HUES6 (cell line): ENCODE measurements around the gene EXOC7.
A peak's percentile ranks its signal among the peaks of the same experiment; 100 is the strongest.

Source experiments
- H3K27ac ChIP-seq: 2 replicates; pipeline ENCODE4 v1.7.0; 2013; ENCODE audit warnings: low read depth, mild to moderate bottlenecking, low read length, inconsistent platforms
- H3K27me3 ChIP-seq: 2 replicates; pipeline ENCODE4 v1.6.1; 2013; ENCODE audit warnings: low read length; ENCODE audit not compliant: control insufficient read depth, insufficient read depth
- H3K36me3 ChIP-seq: 2 replicates; pipeline ENCODE4 v1.6.1; 2013; ENCODE audit warnings: low read length; ENCODE audit not compliant: control insufficient read depth, insufficient read depth
- H3K4me1 ChIP-seq: 2 replicates; pipeline ENCODE4 v1.6.1; 2013; ENCODE audit warnings: low read length; ENCODE audit not compliant: control insufficient read depth, insufficient read depth
- H3K4me3 ChIP-seq: 2 replicates; pipeline ENCODE4 v1.5.1; 2013; ENCODE audit warnings: low read depth, low read length
- H3K9ac ChIP-seq: one replicate; pipeline ENCODE4 v1.6.1; 2013; ENCODE audit warnings: mild to moderate bottlenecking, low read length
- H3K9me3 ChIP-seq: 2 replicates; pipeline ENCODE4 v1.6.1; 2013; ENCODE audit warnings: low read depth, low read length; ENCODE audit not compliant: control insufficient read depth, insufficient read depth

The EXOC7 gene

GRCh38 chr17:76106703-76107102, 3.1 kb upstream of the EXOC7 start:
- Histone ChIP-seq H3K36me3 (peaks cover 6% of the 10 kb centered on the region), H3K27ac (no peak overlapping the region; the same call in 1 of the 2 replicates), H3K4me3 (no peak overlapping the region), H3K4me1 (peaks cover 17% of the 10 kb centered on the region), H3K9me3 (no peaks in the 10 kb centered on the region), H3K27me3 (no peaks in the 10 kb centered on the region), H3K9ac (no peak overlapping the region)

GRCh38 chr17:76104896-76105231, 1.3 kb upstream of the EXOC7 start:
- peaks cover 17% of the 10 kb centered on the region for H3K4me1 ChIP-seq
- H3K27me3 ChIP-seq, result no peaks in the 10 kb centered on the region
- H3K4me3 ChIP-seq, result no peak overlapping the region
- no peak overlapping the region for H3K27ac ChIP-seq
- peaks cover 21% of the 10 kb centered on the region for H3K36me3 ChIP-seq
- no peak overlapping the region for H3K9ac ChIP-seq
- H3K9me3 ChIP-seq, result no peaks in the 10 kb centered on the region

GRCh38 chr17:76104140-76104895, 731 bp upstream of the EXOC7 start:
- no peaks in the 10 kb centered on the region for H3K9me3 ChIP-seq
- peak overlapping the region; percentile 81 for H3K4me3 ChIP-seq
- H3K4me1 ChIP-seq, result peaks cover 17% of the 10 kb centered on the region
- peak overlapping the region; percentile 59 for H3K9ac ChIP-seq
- peak overlapping the region; percentile 75 for H3K27ac ChIP-seq
- peaks cover 27% of the 10 kb centered on the region for H3K36me3 ChIP-seq
- H3K27me3 ChIP-seq, result no peaks in the 10 kb centered on the region

- Histone ChIP-seq H3K27me3 (no peaks in the 10 kb centered on the region), H3K27ac (0 out of 2 replicates have a peak overlapping the region, but pooled peaks have one; percentile 75), H3K4me3 (peak overlapping the region; percentile 81), H3K4me1 (peaks cover 17% of the 10 kb centered on the region), H3K9me3 (no peaks in the 10 kb centered on the region), H3K9ac (peak overlapping the region; percentile 65), H3K36me3 (peaks cover 35% of the 10 kb centered on the region)
Observed at GRCh38 chr17:76102944-76103273, 678 bp downstream of the EXOC7 start.

GRCh38 chr17:76097716-76098295, 5.8 kb downstream of the EXOC7 start:
- no peak overlapping the region for H3K4me3 ChIP-seq
- H3K4me1 ChIP-seq, result no peaks in the 10 kb centered on the region
- H3K27ac ChIP-seq, result no peak overlapping the region
- no peaks in the 10 kb centered on the region for H3K9me3 ChIP-seq
- peaks cover 76% of the 10 kb centered on the region for H3K36me3 ChIP-seq
- H3K27me3 ChIP-seq, result no peaks in the 10 kb centered on the region
- H3K9ac ChIP-seq, result no peak overlapping the region

GRCh38 chr17:76095943-76096342, 7.6 kb downstream of the EXOC7 start:
- Histone ChIP-seq H3K27ac (no peak overlapping the region), H3K4me1 (no peaks in the 10 kb centered on the region), H3K36me3 (peaks cover 77% of the 10 kb centered on the region), H3K27me3 (no peaks in the 10 kb centered on the region), H3K9me3 (no peaks in the 10 kb centered on the region), H3K4me3 (no peak overlapping the region), H3K9ac (no peak overlapping the region)

GRCh38 chr17:76094046-76094445, 9.5 kb downstream of the EXOC7 start:
- no peak overlapping the region for H3K9ac ChIP-seq
- H3K27ac ChIP-seq, result no peak overlapping the region
- H3K4me3 ChIP-seq, result no peak overlapping the region
- no peaks in the 10 kb centered on the region for H3K4me1 ChIP-seq
- H3K27me3 ChIP-seq, result no peaks in the 10 kb centered on the region
- H3K9me3 ChIP-seq, result no peaks in the 10 kb centered on the region
- peaks cover 83% of the 10 kb centered on the region for H3K36me3 ChIP-seq

GRCh38 chr17:76092526-76093413, 10.8 kb downstream of the EXOC7 start:
- H3K27me3 ChIP-seq, result no peaks in the 10 kb centered on the region
- peaks cover 87% of the 10 kb centered on the region for H3K36me3 ChIP-seq
- H3K9ac ChIP-seq, result no peak overlapping the region
- H3K4me3 ChIP-seq, result no peak overlapping the region
- no peaks in the 10 kb centered on the region for H3K4me1 ChIP-seq
- H3K9me3 ChIP-seq, result no peaks in the 10 kb centered on the region
- H3K27ac ChIP-seq, result no peak overlapping the region

GRCh38 chr17:76091526-76092286, 11.9 kb downstream of the EXOC7 start:
- Histone ChIP-seq H3K9me3 (no peaks in the 10 kb centered on the region), H3K36me3 (peaks cover 87% of the 10 kb centered on the region)

GRCh38 chr17:76090517-76091129, 13.0 kb downstream of the EXOC7 start:
- H3K27ac ChIP-seq, result no peak overlapping the region

More at GRCh38 chr17:76091526-76092286, 11.9 kb downstream of the EXOC7 start:
- Histone ChIP-seq H3K27me3 (no peaks in the 10 kb centered on the region), H3K27ac (no peak overlapping the region), H3K4me1 (no peaks in the 10 kb centered on the region), H3K9ac (no peak overlapping the region), H3K4me3 (no peak overlapping the region)

More at GRCh38 chr17:76090517-76091129, 13.0 kb downstream of the EXOC7 start:
- Histone ChIP-seq H3K9me3 (no peaks in the 10 kb centered on the region), H3K9ac (no peak overlapping the region), H3K27me3 (no peaks in the 10 kb centered on the region), H3K4me3 (no peak overlapping the region), H3K4me1 (no peaks in the 10 kb centered on the region), H3K36me3 (peaks cover 91% of the 10 kb centered on the region)
